ENCODE data around the gene NBEAL2.

NBEAL2 gene

GRCh38 chr3:47002171-47003055, 22.9 kb downstream of the NBEAL2 start:
- DNase-seq: no peak

- no peak for DNase-seq
Measured at GRCh38 chr3:47003056-47003410, 23.6 kb downstream of the NBEAL2 start.

GRCh38 chr3:47003461-47004368, 24.2 kb downstream of the NBEAL2 start:
- no peak for DNase-seq

- DNase-seq: no peak
Measured at GRCh38 chr3:47004369-47005211, 25.1 kb downstream of the NBEAL2 start.

GRCh38 chr3:47005212-47006144, 26.0 kb downstream of the NBEAL2 start:
- no peak for DNase-seq

GRCh38 chr3:47006145-47006651, 26.7 kb downstream of the NBEAL2 start:
- no peak for DNase-seq

- no peak for DNase-seq
Measured at GRCh38 chr3:47007001-47007400, 27.5 kb downstream of the NBEAL2 start.

GRCh38 chr3:47007482-47008233, 28.2 kb downstream of the NBEAL2 start:
- DNase-seq: no peak

GRCh38 chr3:47008234-47008796, 28.8 kb downstream of the NBEAL2 start:
- DNase-seq: no peak

GRCh38 chr3:47008851-47009224, 29.4 kb downstream of the NBEAL2 start:
- DNase-seq: no peak

- DNase-seq: no peak
Measured at GRCh38 chr3:47009225-47010110, 30.0 kb downstream of the NBEAL2 start.

- DNase-seq: no peak
Measured at GRCh38 chr3:47010111-47010712, 30.7 kb downstream of the NBEAL2 start.

- DNase-seq: no peak
Measured at GRCh38 chr3:47010910-47011309, 31.4 kb downstream of the NBEAL2 start.

- no peak for DNase-seq
Measured at GRCh38 chr3:47011371-47011770, 31.9 kb downstream of the NBEAL2 start.

GRCh38 chr3:47012342-47013230, 33.1 kb downstream of the NBEAL2 start:
- no peak for DNase-seq

GRCh38 chr3:47013231-47013630, 33.8 kb downstream of the NBEAL2 start:
- DNase-seq: no peak

- DNase-seq: no peak
Measured at GRCh38 chr3:47014036-47014435, 34.6 kb downstream of the NBEAL2 start.

GRCh38 chr3:47015151-47015550, 35.7 kb downstream of the NBEAL2 start:
- no peak for DNase-seq
